Trophoblast cell (in vitro differentiated cells and primary cell): Measurements from ENCODE around the gene ASXL2. TPM values are rescaled to one million over a fixed set of nuclear protein-coding genes. Genes with fewer than 3 reads are reported as not detected.

Experiments
- DNase-seq, 2 donors: peaks; one replicate each; pipeline ENCODE4 v3.0.0-alpha.2; 2016
- H2AFZ ChIP-seq: 2 replicates; pipeline ENCODE4 v1.6.1; 2013; ENCODE audit warnings: low read length, moderate library complexity, mild to moderate bottlenecking; ENCODE audit not compliant: insufficient read depth, poor library complexity
- H2AK5ac ChIP-seq: 2 replicates; pipeline ENCODE4 v1.6.1; 2013; ENCODE audit warnings: mild to moderate bottlenecking, low read length
- H2BK120ac ChIP-seq: 2 replicates; pipeline ENCODE4 v1.6.1; 2013; ENCODE audit warnings: low read length, mild to moderate bottlenecking, moderate library complexity; ENCODE audit not compliant: insufficient read depth, poor library complexity
- H2BK12ac ChIP-seq: 2 replicates; pipeline ENCODE4 v1.6.1; 2013; ENCODE audit warnings: mild to moderate bottlenecking, low read length, moderate library complexity
- H2BK5ac ChIP-seq: 2 replicates; pipeline ENCODE4 v1.6.1; 2013; ENCODE audit warnings: low read length, low read depth, moderate library complexity, mild to moderate bottlenecking; ENCODE audit not compliant: poor library complexity
- H3K14ac ChIP-seq: 2 replicates; pipeline ENCODE4 v1.6.1; 2013; ENCODE audit warnings: mild to moderate bottlenecking, low read length
- H3K18ac ChIP-seq: 2 replicates; pipeline ENCODE4 v1.6.1; 2013; ENCODE audit warnings: mild to moderate bottlenecking, low read length
- H3K23ac ChIP-seq: 2 replicates; pipeline ENCODE4 v1.6.1; 2013; ENCODE audit warnings: low read length
- H3K27ac ChIP-seq: 2 replicates; pipeline ENCODE4 v1.5.1; 2013; ENCODE audit warnings: low read depth, mild to moderate bottlenecking, inconsistent platforms, low read length, moderate library complexity
- H3K27me3 ChIP-seq: 2 replicates; pipeline ENCODE4 v1.6.1; 2013; ENCODE audit warnings: inconsistent platforms, mild to moderate bottlenecking, low read length, moderate library complexity; ENCODE audit not compliant: insufficient read depth
- H3K36me3 ChIP-seq, 2 experiments: 1 replicate in 1 of 2; 2 replicates in 1 of 2; pipeline ENCODE4 v1.6.1; 2013; ENCODE audit warnings: low read length in 2 of 2, mild to moderate bottlenecking in 2 of 2, moderate library complexity in 1 of 2; ENCODE audit not compliant: insufficient read depth in 2 of 2, control insufficient read depth in 1 of 2
- H3K4ac ChIP-seq: 2 replicates; pipeline ENCODE4 v1.6.1; 2013; ENCODE audit warnings: low read depth, mild to moderate bottlenecking, low read length, moderate library complexity
- H3K4me1 ChIP-seq, 2 experiments: 1 replicate in 1 of 2; 2 replicates in 1 of 2; pipeline ENCODE4 v1.6.1; 2013; ENCODE audit warnings: low read length in 2 of 2, mild to moderate bottlenecking in 2 of 2, moderate library complexity in 1 of 2; ENCODE audit not compliant: insufficient read depth in 2 of 2, control insufficient read depth in 1 of 2
- H3K4me2 ChIP-seq: 2 replicates; pipeline ENCODE4 v1.6.1; 2013; ENCODE audit warnings: inconsistent platforms, mild to moderate bottlenecking, low read length, moderate library complexity
- H3K4me3 ChIP-seq: 2 replicates; pipeline ENCODE4 v1.5.1; 2013; ENCODE audit warnings: mild to moderate bottlenecking, low read depth, low read length, inconsistent platforms
- H3K79me1 ChIP-seq: one replicate; pipeline ENCODE4 v1.6.1; 2013; ENCODE audit warnings: low read length
- H3K79me2 ChIP-seq: 2 replicates; pipeline ENCODE4 v1.6.1; 2013; ENCODE audit warnings: low read length, mild to moderate bottlenecking; ENCODE audit not compliant: control insufficient read depth, insufficient read depth, poor library complexity
- H3K9ac ChIP-seq: 2 replicates; pipeline ENCODE4 v1.6.1; 2013; ENCODE audit warnings: mild to moderate bottlenecking, low read length
- H3K9me3 ChIP-seq: 2 replicates; pipeline ENCODE4 v1.6.1; 2013; ENCODE audit warnings: low read depth, mild to moderate bottlenecking, control low read depth, inconsistent platforms, low read length; ENCODE audit not compliant: insufficient read depth
- H4K12ac ChIP-seq: 2 replicates; pipeline ENCODE4 v1.6.1; 2013; ENCODE audit warnings: low read depth, mild to moderate bottlenecking, low read length, moderate library complexity
- H4K8ac ChIP-seq: 2 replicates; pipeline ENCODE4 v1.6.1; 2013; ENCODE audit warnings: low read depth, mild to moderate bottlenecking, low read length, moderate library complexity
- H4K91ac ChIP-seq: one replicate; pipeline ENCODE4 v1.6.1; 2013; ENCODE audit warnings: low read depth, mild to moderate bottlenecking, low read length, moderate library complexity
- WGBS: extraction: QIAGEN DNeasy Blood & Tissue Kit; methylation state at CpG from one replicate; pipeline ENCODE4 v1.1.7; 2013; ENCODE audit warnings: missing lambda C conversion rate; ENCODE audit not compliant: insufficient read length, insufficient coverage; ENCODE audit errors: extremely low coverage; 5-methylcytosine and 5-hydroxymethylcytosine counted together
- polyA plus RNA-seq: library from polyadenylated mRNA; stranded (reverse); fragments of 200-250 nt; gene quantifications from 2 replicates; pipeline ENCODE4 v1.2.3, GENCODE V29; 2013

The ASXL2 gene
- polyA plus RNA-seq, result 12.0 and 12.4 TPM in 2 replicates

GRCh38 chr2:25878361-25879132 is at the start of gene ASXL2:
Gene ASXL2, minus strand, starts transcription at chr2:25878487. Its CDS starts 265 bp downstream, at chr2:25878222.
- Histone ChIP-seq H2AFZ (peak within 1 kb of the TSS; percentile 99), H3K4me2 (peak within 1 kb of the TSS; percentile 91), H4K8ac (peak within 1 kb of the TSS; percentile 97), H3K14ac (peak within 1 kb of the TSS; percentile 99), H3K79me2 (peaks cover 8% of the 10 kb centered on the region), H4K12ac (peak within 1 kb of the TSS; percentile 91), H3K36me3 (peaks cover 4 to 8% of the 10 kb centered on the region in 2 experiments), H2BK120ac (peak within 1 kb of the TSS; percentile 70), H3K4me1 (peaks cover 3 to 5% of the 10 kb centered on the region in 2 experiments), H3K23ac (peak within 1 kb of the TSS; percentile 9), H3K9me3 (no peaks in the 10 kb centered on the region), H3K27me3 (no peaks in the 10 kb centered on the region), H3K4ac (peak within 1 kb of the TSS; percentile 96), H2AK5ac (peak within 1 kb of the TSS; percentile 77), H3K18ac (peak within 1 kb of the TSS; percentile 99), H4K91ac (peak within 1 kb of the TSS; percentile 95), H3K27ac (peak within 1 kb of the TSS; percentile 88), H3K9ac (peak within 1 kb of the TSS; percentile 90), H3K79me1 (peaks cover 10% of the 10 kb centered on the region), H3K4me3 (peak within 1 kb of the TSS; percentile 94), H2BK5ac (peak within 1 kb of the TSS; percentile 89), H2BK12ac (peak within 1 kb of the TSS; percentile 15)
- WGBS, result no CpG with 5 or more reads among the region's 56 CpGs
- DNase-seq, result peak; percentile 99

- Histone ChIP-seq H4K91ac (no peak overlapping the region), H3K4ac (no peak overlapping the region), H3K9ac (no peak overlapping the region), H3K4me3 (peak overlapping the region; percentile 5), H2BK120ac (no peak overlapping the region), H2AFZ (no peak overlapping the region), H3K4me2 (no peak overlapping the region), H3K14ac (no peak overlapping the region), H4K8ac (no peak overlapping the region), H3K27me3 (no peaks in the 10 kb centered on the region), H3K18ac (no peak overlapping the region), H2AK5ac (no peak overlapping the region), H4K12ac (no peak overlapping the region), H3K27ac (no peak overlapping the region), H2BK12ac (no peak overlapping the region), H3K79me1 (no peaks in the 10 kb centered on the region), H3K9me3 (peaks cover 1% of the 10 kb centered on the region), H3K79me2 (no peaks in the 10 kb centered on the region), H3K36me3 (peaks cover 28 to 31% of the 10 kb centered on the region in 2 experiments), H3K23ac (no peak overlapping the region), H3K4me1 (no peaks in the 10 kb centered on the region), H2BK5ac (no peak overlapping the region)
- DNase-seq, result no peak
- WGBS, result 100% methylated on average over 2 of the region's 18 CpGs
Observed at GRCh38 chr2:25926984-25927756, 48.9 kb upstream of the ASXL2 start.

- no peak overlapping the region for H4K91ac ChIP-seq
- H3K4ac ChIP-seq, result no peak overlapping the region
- peaks cover 7 to 8% of the 10 kb centered on the region in 2 experiments for H3K36me3 ChIP-seq
- H3K18ac ChIP-seq, result no peak overlapping the region
- H3K4me3 ChIP-seq, result no peak overlapping the region
- no peak overlapping the region for H4K8ac ChIP-seq
- no peak overlapping the region for H3K4me2 ChIP-seq
- H3K4me1 ChIP-seq, result no peaks in the 10 kb centered on the region
- no peaks in the 10 kb centered on the region for H3K79me2 ChIP-seq
- no peak overlapping the region for H2BK5ac ChIP-seq
- H3K9ac ChIP-seq, result no peak overlapping the region
- no peaks in the 10 kb centered on the region for H3K27me3 ChIP-seq
- H3K79me1 ChIP-seq, result no peaks in the 10 kb centered on the region
- no peak overlapping the region for H3K14ac ChIP-seq
- H3K27ac ChIP-seq, result no peak overlapping the region
- H2BK12ac ChIP-seq, result no peak overlapping the region
- DNase-seq, result no peak
- H3K9me3 ChIP-seq, result peaks cover 1% of the 10 kb centered on the region
- no peak overlapping the region for H3K23ac ChIP-seq
- no peak overlapping the region for H2AK5ac ChIP-seq
- WGBS, result no CpG with 5 or more reads among the region's 2 CpGs
- H2AFZ ChIP-seq, result no peak overlapping the region
- H2BK120ac ChIP-seq, result no peak overlapping the region
- H4K12ac ChIP-seq, result no peak overlapping the region
Observed at GRCh38 chr2:25922501-25922900, 44.2 kb upstream of the ASXL2 start.

- WGBS, result no CpG with 5 or more reads among the region's 12 CpGs
- H4K91ac ChIP-seq, result no peak overlapping the region
- H3K4me3 ChIP-seq, result no peak overlapping the region
Observed at GRCh38 chr2:25920786-25921415, 42.6 kb upstream of the ASXL2 start.

More at GRCh38 chr2:25920786-25921415, 42.6 kb upstream of the ASXL2 start:
- no peak for DNase-seq
- Histone ChIP-seq H2AFZ (no peak overlapping the region), H3K4me1 (no peaks in the 10 kb centered on the region), H3K27me3 (no peaks in the 10 kb centered on the region), H3K36me3 (no peaks in the 10 kb centered on the region), H3K14ac (no peak overlapping the region), H3K18ac (no peak overlapping the region), H3K9ac (no peak overlapping the region), H2BK12ac (no peak overlapping the region), H2BK120ac (no peak overlapping the region), H3K4me2 (no peak overlapping the region), H3K27ac (no peak overlapping the region), H3K23ac (no peak overlapping the region), H3K79me2 (no peaks in the 10 kb centered on the region), H3K4ac (no peak overlapping the region), H4K8ac (no peak overlapping the region), H4K12ac (no peak overlapping the region), H2AK5ac (no peak overlapping the region), H3K9me3 (no peaks in the 10 kb centered on the region), H2BK5ac (no peak overlapping the region), H3K79me1 (no peaks in the 10 kb centered on the region)
